Adipose tissue (tissue), 3 donors: Measurements from ENCODE around the gene MYADM. TPM values are rescaled to one million over a fixed set of nuclear protein-coding genes. Genes with fewer than 3 reads are reported as not detected.
"Not testable (repeated sequence)": the region's sequence is repeated elsewhere in the genome, so short reads cannot be mapped to it uniquely, and the experiment has no call there.

Source experiments
- H3K27ac ChIP-seq: one replicate; pipeline ENCODE4 v1.5.1; 2013; ENCODE audit warnings: low read depth, low read length
- WGBS, 3 donors: extraction: QIAGEN DNeasy Blood & Tissue Kit; methylation state at CpG; one replicate each; pipeline ENCODE4 v1.1.7; 2013; 5-methylcytosine and 5-hydroxymethylcytosine counted together
- polyA plus RNA-seq, 3 donors: library from polyadenylated mRNA; stranded (reverse); fragments of 200-250 nt; gene quantifications; one replicate each; pipeline ENCODE4 v1.2.3, GENCODE V29; 2013
- donor health status: healthy with polysubstance abuse.
- donor health status: Bipolar disorder and iron deficiency.
- donor health status: healthy.

Gene MYADM
- polyA plus RNA-seq, 3 donors = 26.0 to 191 (median 94.4) TPM

DNA sequence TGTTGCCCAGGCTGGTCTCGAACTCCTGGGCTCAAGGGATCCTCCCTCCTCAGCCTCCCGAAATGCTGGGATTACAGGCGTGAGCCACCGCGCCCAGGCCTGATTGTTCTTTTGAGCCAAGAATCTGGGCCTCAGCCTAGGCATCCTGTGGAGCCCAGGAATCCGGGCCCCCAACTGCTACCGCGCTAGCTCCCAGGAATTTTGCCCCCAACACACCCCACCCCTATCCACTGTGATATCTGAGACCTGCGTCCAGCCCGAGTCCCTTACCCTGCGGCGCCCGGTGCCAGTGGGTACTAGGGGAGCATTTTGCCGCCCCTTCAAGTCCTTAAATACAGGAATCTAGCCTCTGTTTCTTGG is 838 bp upstream of the MYADM start:
- peak overlapping the region; percentile 94 for H3K27ac ChIP-seq
- WGBS, 3 donors = 26 to 39% (median 35%) methylated on average over 14 of the region's 14 CpGs

DNA sequence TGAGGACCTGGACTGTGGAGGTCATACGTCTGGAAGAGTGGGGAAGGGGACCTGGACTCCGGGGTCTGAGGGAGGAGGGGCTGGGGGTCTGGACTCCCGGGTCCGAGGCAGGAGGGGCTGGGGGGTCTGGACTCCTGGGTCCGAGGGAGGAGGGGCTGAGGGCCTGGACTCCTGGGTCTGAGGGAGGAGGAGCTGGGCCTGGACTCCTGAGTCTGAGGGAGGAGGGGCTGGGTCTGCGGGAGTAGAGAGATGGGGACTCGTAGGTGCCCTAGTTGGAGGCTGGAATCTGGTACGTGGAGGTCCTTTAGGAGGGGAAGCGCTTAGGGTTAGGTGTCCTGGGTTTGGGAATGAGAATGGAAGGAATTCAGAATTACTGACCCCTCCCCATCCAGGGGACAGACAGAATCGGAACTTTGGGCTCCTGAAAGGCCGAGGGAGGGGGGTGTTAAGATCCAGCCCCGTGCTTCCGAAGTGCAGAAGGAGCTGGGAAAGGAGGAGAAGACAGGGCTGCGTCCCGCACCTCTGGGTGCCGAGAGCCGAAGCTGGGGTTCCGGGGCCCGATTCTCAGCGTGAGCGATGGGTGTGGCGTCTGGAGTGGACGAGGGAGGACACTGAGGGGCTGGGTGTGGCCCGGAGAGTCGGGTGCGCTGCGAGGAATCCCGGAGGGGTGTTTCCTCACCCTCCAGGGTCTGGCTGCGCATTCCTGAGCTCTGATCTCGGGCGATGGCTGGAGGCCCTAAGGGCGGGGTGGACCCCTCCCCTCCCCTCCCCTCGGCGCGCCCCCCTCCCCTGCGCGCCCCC is 608 bp downstream of the MYADM start:
- 0 to 1% (median 1%) methylated on average over 30 to 34 of the region's 37 CpGs for WGBS, 3 donors
- H3K27ac ChIP-seq = peak overlapping the region; percentile 82

GRCh38 chr19:53868892-53869804 is 1.5 kb downstream of the MYADM start:
- WGBS, 3 donors = 1% methylated on average over 51 to 75 of the region's 75 CpGs
- peak overlapping the region; percentile 82 for H3K27ac ChIP-seq

GRCh38 chr19:53869805-53870484 is 2.3 kb downstream of the MYADM start:
- not testable (repeated sequence) for H3K27ac ChIP-seq
- 3 to 4% (median 4%) methylated on average over 7 to 24 of the region's 24 CpGs for WGBS, 3 donors

GRCh38 chr19:53870485-53870844 is 2.8 kb downstream of the MYADM start:
- H3K27ac ChIP-seq = no peak overlapping the region
- 11 to 27% (median 24%) methylated on average over 5 of the region's 5 CpGs for WGBS, 3 donors

DNA sequence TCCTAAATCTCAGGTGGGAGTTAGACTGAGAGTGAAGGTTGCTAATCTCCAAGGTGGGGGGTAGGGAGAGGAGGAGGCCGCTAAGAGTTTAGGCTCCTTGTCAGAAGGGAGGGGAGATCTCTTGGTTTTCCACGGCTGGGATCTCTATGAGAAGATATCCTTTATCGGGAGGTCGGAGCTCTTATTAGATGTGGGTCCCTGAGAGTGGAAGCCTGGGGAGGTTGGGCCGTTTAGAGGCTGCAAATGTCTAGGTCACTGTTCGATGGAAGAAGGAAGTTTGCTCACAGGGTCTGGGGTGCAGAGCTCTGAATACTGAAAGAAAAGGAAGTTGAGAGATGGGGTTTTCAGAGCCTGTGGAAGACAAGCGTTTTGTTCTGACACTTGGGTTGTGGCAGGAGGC is 3.8 kb downstream of the MYADM start:
- H3K27ac ChIP-seq = no peak overlapping the region
- 32 to 62% (median 32%) methylated on average over 7 of the region's 7 CpGs for WGBS, 3 donors

DNA sequence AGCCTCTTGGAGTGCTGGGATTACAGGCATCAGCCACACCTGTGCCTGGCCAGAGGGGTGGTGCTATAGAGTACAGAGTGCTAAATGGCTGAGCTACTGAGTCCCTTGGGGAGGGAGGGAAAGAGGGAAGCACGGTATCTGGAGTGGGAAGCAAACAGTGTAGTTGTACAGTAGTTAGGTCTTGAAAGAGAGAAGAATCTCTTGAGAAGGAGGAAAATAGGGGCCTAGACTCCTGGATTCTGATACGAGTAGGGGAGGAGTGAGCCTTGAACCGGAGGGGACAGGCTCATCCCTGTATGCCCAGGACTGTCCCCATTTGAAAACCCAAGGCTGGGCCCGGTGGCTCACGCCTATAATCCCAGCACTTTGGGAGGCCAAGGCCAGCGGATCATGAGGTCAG is 5.1 kb downstream of the MYADM start:
- no peak overlapping the region for H3K27ac ChIP-seq
- WGBS, 3 donors = 72 to 74% (median 74%) methylated on average over 6 of the region's 6 CpGs

GRCh38 chr19:53873773-53874605 is 6.3 kb downstream of the MYADM start:
- 89 to 92% (median 89%) methylated on average over 47 to 51 of the region's 51 CpGs for WGBS, 3 donors
- H3K27ac ChIP-seq = no peak overlapping the region

DNA sequence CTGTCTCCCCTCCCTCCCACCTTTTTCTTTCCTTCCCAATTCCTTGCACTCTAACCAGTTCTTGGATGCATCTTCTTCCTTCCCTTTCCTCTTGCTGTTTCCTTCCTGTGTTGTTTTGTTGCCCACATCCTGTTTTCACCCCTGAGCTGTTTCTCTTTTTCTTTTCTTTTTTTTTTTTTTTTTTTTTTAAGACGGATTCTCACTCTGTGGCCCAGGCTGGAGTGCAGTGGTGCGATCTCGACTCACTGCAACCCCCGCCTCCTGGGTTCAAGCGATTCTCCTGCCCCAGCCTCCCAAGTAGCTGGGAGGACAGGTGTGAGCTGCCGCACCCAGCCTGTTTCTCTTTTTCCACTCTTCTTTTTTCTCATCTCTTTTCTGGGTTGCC is 6.9 kb downstream of the MYADM start:
- no peak overlapping the region for H3K27ac ChIP-seq
- WGBS, 3 donors = 66 to 76% (median 73%) methylated on average over 6 of the region's 6 CpGs

DNA sequence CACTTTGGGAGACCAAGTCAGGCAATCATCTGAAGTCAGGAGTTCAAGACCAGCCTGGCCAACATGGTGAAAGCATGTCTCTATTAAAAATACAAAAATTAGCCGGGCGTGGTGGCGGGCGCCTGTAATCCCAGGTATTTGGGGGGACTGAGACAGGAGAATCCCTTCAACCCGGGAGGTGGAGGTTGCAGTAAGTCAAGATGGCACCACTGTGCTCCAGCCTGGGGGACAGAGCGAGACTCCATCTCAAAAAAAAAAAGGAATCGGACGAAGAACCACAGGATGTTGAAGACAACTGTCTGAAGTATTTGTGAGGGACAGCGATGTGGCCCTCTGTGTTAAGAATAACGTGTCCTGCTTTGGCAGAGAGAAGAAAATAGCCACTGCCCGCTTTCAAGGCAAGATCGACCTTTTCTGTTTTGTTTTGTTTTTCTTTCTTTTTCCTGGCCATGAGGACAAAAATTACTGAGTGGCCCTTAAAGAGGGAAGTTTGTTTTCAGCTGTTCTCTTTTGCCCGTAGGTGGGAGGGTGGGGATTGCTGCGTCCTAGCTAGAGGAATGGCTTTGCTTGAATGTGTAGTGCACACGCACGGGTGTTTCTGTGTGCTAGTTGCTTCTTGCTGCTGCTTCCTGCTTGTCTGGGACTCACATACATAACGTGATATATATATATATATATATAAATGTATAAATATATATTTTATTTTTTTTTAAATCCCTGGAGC is 8.1 kb downstream of the MYADM start:
- 81 to 89% (median 84%) methylated on average over 17 of the region's 17 CpGs for WGBS, 3 donors
- H3K27ac ChIP-seq = no peak overlapping the region

DNA sequence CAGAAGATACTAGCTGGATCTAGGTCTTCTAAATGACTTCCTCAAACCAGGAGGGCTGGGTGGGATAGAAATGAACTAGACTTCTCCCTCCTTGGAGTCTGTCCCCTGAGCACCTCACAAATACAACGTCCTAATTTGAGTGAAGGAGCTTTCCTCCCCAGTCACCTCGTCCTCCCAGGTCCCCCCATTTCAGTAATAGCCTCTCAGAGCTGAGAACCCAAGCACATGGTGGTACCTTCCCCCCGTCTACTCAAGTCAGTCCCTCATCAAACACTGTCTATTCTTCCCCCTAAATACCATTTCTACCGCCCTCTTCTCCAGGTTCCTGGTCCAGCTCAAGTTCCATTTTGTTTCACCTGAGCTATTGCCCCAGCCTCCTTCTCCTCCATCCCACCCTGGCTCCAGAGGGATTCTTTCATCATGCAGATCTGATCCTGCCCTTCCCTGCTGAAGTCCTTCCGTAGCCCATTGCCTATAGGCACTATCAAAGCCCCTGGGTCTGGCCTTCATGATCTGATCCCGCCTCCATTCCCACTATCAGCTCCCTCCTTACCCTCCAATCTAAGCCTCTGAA is 9.1 kb downstream of the MYADM start:
- H3K27ac ChIP-seq = no peak overlapping the region
- WGBS, 3 donors = 74 to 87% (median 86%) methylated on average over 5 to 6 of the region's 6 CpGs

DNA sequence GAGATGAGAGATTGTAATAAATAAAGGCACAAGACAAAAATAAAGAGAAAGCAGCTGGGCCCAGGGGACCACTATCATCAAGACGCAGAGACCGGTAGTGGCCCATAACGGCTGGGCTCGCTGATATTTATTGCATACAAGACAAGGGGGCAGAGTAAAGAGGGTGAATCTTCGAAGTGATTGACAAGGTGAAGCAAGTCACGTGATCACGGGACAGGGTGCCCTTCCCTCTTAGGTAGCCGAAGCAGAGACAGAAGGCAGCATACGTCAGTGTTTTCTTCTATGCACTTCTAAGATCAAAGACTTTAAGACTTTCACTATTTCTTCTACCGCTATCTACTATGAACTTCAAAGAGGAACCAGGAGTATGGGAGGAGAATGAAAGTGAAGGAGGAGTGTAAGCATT is 9.7 kb downstream of the MYADM start:
- 59 to 75% (median 64%) methylated on average over 10 of the region's 10 CpGs for WGBS, 3 donors
- H3K27ac ChIP-seq = no peak overlapping the region

DNA sequence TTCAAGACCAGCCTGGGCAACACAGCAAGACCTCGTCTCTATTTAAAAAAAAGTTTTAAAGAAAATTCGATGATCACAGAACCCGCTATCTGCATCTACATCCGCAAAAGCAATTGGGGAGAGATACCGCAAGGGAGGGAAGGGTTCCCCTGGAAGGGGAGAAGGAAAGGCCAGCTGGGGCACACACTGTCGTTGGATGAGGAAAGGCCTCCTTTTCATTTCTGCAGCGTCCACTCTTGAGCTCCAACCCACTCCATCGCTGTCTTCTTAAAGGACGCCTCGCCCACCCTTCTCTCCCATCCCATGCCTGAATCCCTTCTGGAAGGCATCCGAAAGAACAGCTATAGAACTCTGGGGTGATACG is 11.1 kb downstream of the MYADM start:
- H3K27ac ChIP-seq = no peak overlapping the region
- 31 to 45% (median 34%) methylated on average over 12 of the region's 12 CpGs for WGBS, 3 donors

DNA sequence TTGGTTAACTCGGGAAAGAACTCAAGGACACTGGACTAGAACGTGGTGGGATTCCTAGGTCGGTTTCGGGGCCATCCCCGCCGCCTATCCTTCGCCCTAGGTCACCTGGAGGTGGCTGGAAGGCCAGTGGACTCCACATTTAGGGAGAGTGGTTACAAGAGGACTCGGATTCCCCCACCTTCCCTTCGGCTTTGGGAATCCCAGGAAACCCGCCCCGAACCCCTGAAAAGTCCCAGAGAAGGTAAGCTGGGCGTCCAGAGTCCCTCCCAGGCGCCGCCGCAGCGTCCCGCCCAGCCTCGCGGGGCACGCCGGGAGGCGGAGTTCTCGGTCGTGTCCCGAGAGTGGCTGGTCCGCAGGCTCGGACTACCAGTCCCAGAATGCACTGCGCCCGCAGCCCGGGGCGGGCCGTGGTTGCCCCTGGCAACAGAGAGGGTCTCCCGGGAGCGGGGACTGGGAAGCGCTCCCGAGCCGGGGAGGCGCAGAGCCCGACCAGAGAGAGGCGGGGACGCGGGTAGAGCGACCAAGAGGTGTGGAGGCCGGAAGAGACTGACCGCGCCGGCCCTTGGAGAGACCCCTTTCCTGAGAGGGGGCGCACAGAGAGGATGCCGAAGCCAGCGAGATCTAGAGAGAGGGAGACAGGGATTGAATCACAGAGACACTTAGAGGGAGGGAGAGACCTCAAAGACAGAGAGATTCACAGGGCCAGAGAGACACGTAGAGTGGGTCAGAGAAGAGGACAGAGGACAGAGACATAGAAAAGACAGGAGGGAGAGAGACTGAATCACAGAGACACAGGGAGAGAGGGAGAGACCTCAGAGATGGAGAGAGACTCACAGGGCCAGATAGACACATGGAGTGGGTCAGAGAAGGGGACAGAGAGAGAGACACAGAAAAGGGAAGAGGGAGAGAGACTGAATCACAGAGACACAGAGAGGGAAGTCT is 11.7 kb downstream of the MYADM start:
- H3K27ac ChIP-seq = no peak overlapping the region
- WGBS, 3 donors = 1 to 2% (median 2%) methylated on average over 50 to 51 of the region's 51 CpGs

- H3K27ac ChIP-seq = no peak overlapping the region
- WGBS, 3 donors = 28 to 36% (median 29%) methylated on average over 5 to 6 of the region's 6 CpGs
Measured at GRCh38 chr19:53880711-53881481, 13.2 kb downstream of the MYADM start.
